B cell (primary cell): ENCODE measurements around the gene PIP5KL1. TPM values are rescaled to one million over a fixed set of nuclear protein-coding genes. Genes with fewer than 3 reads are reported as not detected.

Source experiments
- ATAC-seq: fragments of 200-7000 bp; cut with Tn5 transposase; one replicate; pipeline ENCODE4 v1.10.0; 2021; ENCODE audit warnings: low read depth, mild to moderate bottlenecking, moderate number of reproducible peaks, moderate library complexity
- CTCF ChIA-PET: fragments of 350-600 bp; sonication (Branson Sonifier 250); formaldehyde crosslinking; loops from one replicate; lab custom pipeline; 2021; ENCODE audit warnings: antibody characterized with exemption, inconsistent platforms; lab: Charles Lee
- POLR2A ChIA-PET: fragments of 350-600 bp; sonication (Branson Sonifier 250); formaldehyde crosslinking; loops from one replicate; lab custom pipeline; 2021; ENCODE audit warnings: antibody characterized with exemption; lab: Charles Lee
- DNase-seq: peaks from one replicate; pipeline ENCODE4 v3.0.0; 2013
- H2AFZ ChIP-seq: 2 replicates; pipeline ENCODE4 v1.6.1; 2012; ENCODE audit warnings: mild to moderate bottlenecking, low read depth, low read length; ENCODE audit not compliant: insufficient read depth, poor library complexity, severe bottlenecking
- H3K27ac ChIP-seq, 2 donors: 1 replicate in 1 of 2; 2 replicates in 1 of 2; pipeline ENCODE4 v1.5.1; 2012 to 2013; ENCODE audit warnings: low read length in 2 of 2, mild to moderate bottlenecking in 2 of 2, moderate library complexity in 1 of 2
- H3K27me3 ChIP-seq, 4 experiments: fragments of 200-600 bp in 1 of 4; sonication (generic) in 1 of 4; replicated peaks in 1 of 4; 1 replicate in 2 of 4; 2 replicates in 2 of 4; pipeline versions ENCODE4 v1.6.1 to v1.7.0; 2013 to 2016; ENCODE audit warnings: low read length in 3 of 4, mild to moderate bottlenecking in 2 of 4, mixed read lengths in 1 of 4, moderate library complexity in 1 of 4; ENCODE audit not compliant: insufficient read depth in 4 of 4, control insufficient read depth in 3 of 4; ENCODE audit errors: control extremely low read depth in 1 of 4
- H3K36me3 ChIP-seq, 2 experiments: replicated peaks in 1 of 2; 1 replicate in 1 of 2; 2 replicates in 1 of 2; pipeline versions ENCODE4 v1.6.1 to v1.7.1; 2013; ENCODE audit warnings: low read length in 1 of 2; ENCODE audit not compliant: insufficient read depth in 2 of 2, control insufficient read depth in 1 of 2; ENCODE audit errors: control extremely low read depth in 1 of 2, extremely low read depth in 1 of 2
- H3K4me1 ChIP-seq, 2 donors: fragments of 200-600 bp in 1 of 2; sonication (generic) in 1 of 2; 1 replicate in 1 of 2; 2 replicates in 1 of 2; pipeline versions ENCODE4 v1.5.1 to v1.6.1; 2013 to 2017; ENCODE audit warnings: low read length in 2 of 2; ENCODE audit not compliant: control insufficient read depth in 2 of 2, insufficient read depth in 2 of 2
- H3K4me2 ChIP-seq: replicated peaks from 2 replicates; pipeline ENCODE3; 2012; ENCODE audit warnings: mild to moderate bottlenecking, low read depth, low read length; ENCODE audit not compliant: poor library complexity, severe bottlenecking
- H3K4me3 ChIP-seq, 5 experiments: fragments of 200-600 bp in 1 of 5; sonication (generic) in 1 of 5; 1 replicate in 3 of 5; 2 replicates in 2 of 5; pipeline versions ENCODE4 v1.5.1 to v1.7.0; 2011 to 2016; ENCODE audit warnings: low read length in 4 of 5, mild to moderate bottlenecking in 4 of 5, low read depth in 2 of 5, control low read depth in 1 of 5, moderate library complexity in 1 of 5; ENCODE audit not compliant: insufficient read depth in 1 of 5; ENCODE audit errors: control extremely low read depth in 1 of 5, extremely low read depth in 1 of 5
- H3K79me2 ChIP-seq: fragments of 200-600 bp; sonication (generic); one replicate; pipeline ENCODE4 v1.6.0; 2016; ENCODE audit warnings: low read length; ENCODE audit not compliant: control insufficient read depth, insufficient read depth
- H3K9ac ChIP-seq: fragments of 200-600 bp; sonication (generic); 2 replicates; pipeline ENCODE4 v1.6.1; 2017; ENCODE audit warnings: mild to moderate bottlenecking, low read length, moderate library complexity
- H3K9me3 ChIP-seq, 3 donors: one replicate each; pipeline versions ENCODE4 v1.6.1 to v1.7.1; 2013; ENCODE audit warnings: low read length in 2 of 3; ENCODE audit not compliant: control insufficient read depth in 2 of 3, insufficient read depth in 1 of 3; ENCODE audit errors: control extremely low read depth in 1 of 3
- H4K20me1 ChIP-seq: 2 replicates; pipeline ENCODE4 v1.6.0; 2012; ENCODE audit warnings: mild to moderate bottlenecking, low read length; ENCODE audit not compliant: insufficient read depth, control insufficient read depth, poor library complexity, severe bottlenecking
- H3K27ac Mint-ChIP-seq: one replicate; pipeline ENCODE4 v1.8.0; 2021; ENCODE audit warnings: mixed read lengths
- H3K27me3 Mint-ChIP-seq: one replicate; pipeline ENCODE4 v1.8.0; 2021; ENCODE audit warnings: mixed read lengths
- H3K4me1 Mint-ChIP-seq: one replicate; pipeline ENCODE4 v1.8.0; 2021; ENCODE audit warnings: mixed read lengths
- H3K4me3 Mint-ChIP-seq: one replicate; pipeline ENCODE4 v1.8.0; 2021; ENCODE audit warnings: mixed read lengths
- H3K9me3 Mint-ChIP-seq: one replicate; pipeline ENCODE4 v1.8.0; 2022; ENCODE audit warnings: mixed read lengths; ENCODE audit not compliant: insufficient read depth
- EZH2 ChIP-seq: IDR thresholded peaks from 2 replicates; pipeline ENCODE4 v1.6.1; 2012; ENCODE audit warnings: borderline replicate concordance, low read depth, mild to moderate bottlenecking, moderate library complexity, low read length; ENCODE audit not compliant: insufficient read depth, poor library complexity, severe bottlenecking
- WGBS: methylation state at CpG from one replicate; pipeline ENCODE4 v1.1.5; 2013; ENCODE audit warnings: missing lambda C conversion rate; ENCODE audit not compliant: insufficient coverage; 5-methylcytosine and 5-hydroxymethylcytosine counted together
- intact Hi-C: fragments of 100-400 bp; cut with micrococcal nuclease; formaldehyde crosslinking; loops from one replicate; pipeline ENCODE4 v1.10.0; 2022
- polyA plus RNA-seq: library from polyadenylated mRNA; depleted of rRNA; stranded (reverse); fragments of >200 nt; gene quantifications from 2 replicates; pipeline ENCODE4 v1.2.3, GENCODE V29; 2012
- total RNA-seq, 2 donors: library from RNA; stranded (reverse); fragments of 120-200 nt in 1 of 2; gene quantifications; 1 replicate in 1 of 2; 2 replicates in 1 of 2; pipeline versions ENCODE4 v1.2.3 to v1.2.4, GENCODE V29; 2013 to 2022
- TF ChIP-seq, protein P1 (sequence below): fragments of 200-600 bp; IDR thresholded peaks from one replicate; pipeline ENCODE4 v1.8.0; 2022; ENCODE audit warnings: antibody characterized with exemption, mild to moderate bottlenecking

Gene PIP5KL1
- total and polyA plus RNA-seq, 2 donors (not counting 1 experiment from before 2014, with no cell fraction given): 0.75 to 1.4 TPM

DNA sequence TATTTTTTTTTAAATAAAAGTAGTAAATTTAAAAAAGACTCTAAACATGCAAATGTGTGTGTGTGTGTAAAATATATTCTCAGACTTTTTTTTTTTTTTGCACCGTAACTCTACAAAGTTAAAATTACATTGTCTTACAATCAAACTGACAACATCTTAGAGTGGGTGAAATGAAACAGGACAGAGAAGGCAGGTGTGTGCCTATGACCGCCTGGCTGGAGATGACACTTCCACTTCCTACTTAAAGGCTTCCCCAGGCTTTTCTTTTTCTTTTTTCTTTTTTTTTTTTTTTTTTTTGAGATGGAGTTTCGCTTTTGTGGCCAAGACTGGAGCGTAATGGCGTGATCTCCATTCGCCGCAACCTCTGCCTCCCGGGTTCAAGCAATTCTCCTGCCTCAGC is 50.4 kb downstream of the PIP5KL1 start:
- no CpG with 5 or more reads among the region's 8 CpGs for WGBS
- Histone ChIP-seq H3K27me3 (peaks cover 0 to 12% (median 3%) of the 10 kb centered on the region in 4 experiments), H3K27ac (no peak overlapping the region), H4K20me1 (no peaks in the 10 kb centered on the region), H3K9ac (no peak overlapping the region), H3K79me2 (peaks cover 4% of the 10 kb centered on the region), H2AFZ (no peak overlapping the region), H3K4me2 (peak overlapping the region; percentile 22), H3K9me3 (no peaks in the 10 kb centered on the region), H3K4me1 (peaks cover 21 to 38% of the 10 kb centered on the region in 2 donors), H3K36me3 (peaks cover 0 to 4% of the 10 kb centered on the region in 2 experiments), H3K4me3 (no peak overlapping the region)
- no peak overlapping the region for H3K27ac Mint-ChIP-seq
- POLR2A ChIA-PET: interaction anchor here (0.7 kb wide), 2 partner anchors 63 to 483 kb away, joined by 6 read pairs; partner anchors contain the start of gene SLC2A8
- H3K9me3 Mint-ChIP-seq: no peaks in the 10 kb centered on the region
- ATAC-seq (peak; percentile 57), DNase-seq (peak; percentile 62)
- H3K4me1 Mint-ChIP-seq: peaks cover 36% of the 10 kb centered on the region
- CTCF ChIA-PET: interaction anchor here (0.7 to 7.8 kb wide), 2 partner anchors 41 to 109 kb away, joined by 3 to 34 read pairs; no protein-coding TSS in a partner anchor
- intact Hi-C loops: no loop called here
- H3K27me3 Mint-ChIP-seq: no peaks in the 10 kb centered on the region
- H3K4me3 Mint-ChIP-seq: peak overlapping the region; percentile 11
- TF ChIP-seq, protein P1, sequence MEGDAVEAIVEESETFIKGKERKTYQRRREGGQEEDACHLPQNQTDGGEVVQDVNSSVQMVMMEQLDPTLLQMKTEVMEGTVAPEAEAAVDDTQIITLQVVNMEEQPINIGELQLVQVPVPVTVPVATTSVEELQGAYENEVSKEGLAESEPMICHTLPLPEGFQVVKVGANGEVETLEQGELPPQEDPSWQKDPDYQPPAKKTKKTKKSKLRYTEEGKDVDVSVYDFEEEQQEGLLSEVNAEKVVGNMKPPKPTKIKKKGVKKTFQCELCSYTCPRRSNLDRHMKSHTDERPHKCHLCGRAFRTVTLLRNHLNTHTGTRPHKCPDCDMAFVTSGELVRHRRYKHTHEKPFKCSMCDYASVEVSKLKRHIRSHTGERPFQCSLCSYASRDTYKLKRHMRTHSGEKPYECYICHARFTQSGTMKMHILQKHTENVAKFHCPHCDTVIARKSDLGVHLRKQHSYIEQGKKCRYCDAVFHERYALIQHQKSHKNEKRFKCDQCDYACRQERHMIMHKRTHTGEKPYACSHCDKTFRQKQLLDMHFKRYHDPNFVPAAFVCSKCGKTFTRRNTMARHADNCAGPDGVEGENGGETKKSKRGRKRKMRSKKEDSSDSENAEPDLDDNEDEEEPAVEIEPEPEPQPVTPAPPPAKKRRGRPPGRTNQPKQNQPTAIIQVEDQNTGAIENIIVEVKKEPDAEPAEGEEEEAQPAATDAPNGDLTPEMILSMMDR: no peak
- no peak for TF ChIP-seq EZH2

DNA sequence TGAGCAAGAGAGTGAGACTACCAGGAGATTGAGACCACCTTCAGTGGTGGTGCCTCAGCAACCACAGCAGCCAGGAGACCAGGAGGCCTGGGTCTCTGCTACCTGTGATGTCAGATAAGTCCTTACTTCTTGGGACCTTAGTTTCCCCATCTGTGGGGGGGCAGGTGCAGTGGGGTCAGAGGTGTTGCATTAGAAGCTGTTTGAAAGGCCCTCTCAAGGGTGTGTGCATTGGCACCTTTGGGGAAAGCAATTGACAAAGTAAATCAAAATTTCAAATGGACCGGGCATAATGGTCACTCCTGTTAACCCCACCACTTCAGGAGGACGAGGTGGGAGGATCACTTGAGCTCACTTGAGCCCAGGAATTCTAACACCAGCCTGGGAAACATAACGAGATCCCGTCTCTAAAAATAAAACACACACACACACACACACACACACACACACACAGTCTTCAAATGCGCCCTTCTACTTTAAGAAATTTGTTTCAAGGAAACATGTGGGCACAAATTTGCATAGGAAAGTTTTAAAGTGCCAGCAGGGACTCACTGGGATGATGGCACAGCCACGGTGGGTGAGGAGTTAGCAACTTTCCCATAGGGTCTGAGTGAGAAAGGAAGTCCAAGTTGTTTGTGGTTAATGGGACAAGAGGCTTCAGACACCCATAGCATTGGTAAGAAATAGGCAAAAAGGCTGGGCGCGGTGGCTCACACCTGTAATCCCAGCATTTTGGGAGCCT is 51.8 kb downstream of the PIP5KL1 start:
- no peaks in the 10 kb centered on the region for H3K9me3 Mint-ChIP-seq
- peak overlapping the region; percentile 17 for H3K4me2 ChIP-seq
- intact Hi-C loops: no loop called here
- no peak overlapping the region for H3K4me3 ChIP-seq
- CTCF ChIA-PET: interaction anchor here (0.5 to 7.8 kb wide), 4 partner anchors 9 to 144 kb away, joined by 3 to 34 read pairs (median 3); partner anchors contain the start of gene TOR2A
- peak overlapping the region; percentile 32 for H3K27ac Mint-ChIP-seq
- no peaks in the 10 kb centered on the region for H3K27me3 Mint-ChIP-seq
- ATAC-seq (no peak), DNase-seq (peak; percentile 38)
- H3K9ac ChIP-seq: no peak overlapping the region
- POLR2A ChIA-PET: interaction anchor here (0.7 kb wide), 2 partner anchors 366 to 1198 kb away, joined by 3 to 11 read pairs; no protein-coding TSS in a partner anchor
- peak overlapping the region; percentile 29 for H3K4me3 Mint-ChIP-seq
- H3K4me1 Mint-ChIP-seq: peaks cover 26% of the 10 kb centered on the region
- no peak for TF ChIP-seq EZH2
- TF ChIP-seq, protein P1: no peak
- peaks cover 4% of the 10 kb centered on the region for H3K79me2 ChIP-seq
- H3K9me3 ChIP-seq: no peaks in the 10 kb centered on the region
- no peak overlapping the region for H2AFZ ChIP-seq
- H3K4me1 ChIP-seq: peaks cover 21 to 36% of the 10 kb centered on the region in 2 donors
- no peak overlapping the region for H3K27ac ChIP-seq
- H4K20me1 ChIP-seq: no peaks in the 10 kb centered on the region
- WGBS: 70% methylated on average over 5 of the region's 8 CpGs
- H3K27me3 ChIP-seq: peaks cover 0 to 12% (median 3%) of the 10 kb centered on the region in 4 experiments
- H3K36me3 ChIP-seq: no peaks in the 10 kb centered on the region
